Natural killer cell (primary cell): ENCODE measurements around the gene BRD3. TPM values are rescaled to one million over a fixed set of nuclear protein-coding genes. Genes with fewer than 3 reads are reported as not detected.
"Not testable (repeated sequence)": the region's sequence is repeated elsewhere in the genome, so short reads cannot be mapped to it uniquely, and the experiment has no call there.

Experiments used
- ATAC-seq, 3 donors: fragments of 150-1000 bp in 2 of 3; fragments of 200-7000 bp in 1 of 3; cut with Tn5 transposase; 1 replicate in 1 of 3; 2 replicates in 2 of 3; pipeline ENCODE4 v1.10.0; 2021; ENCODE audit warnings: mild to moderate bottlenecking in 2 of 3, moderate library complexity in 2 of 3
- DNase-seq, 2 donors: peaks; one replicate each; pipeline versions ENCODE4 v3.0.0 to v3.0.0-alpha.2; 2013 to 2021; ENCODE audit warnings: mixed read lengths in 1 of 2
- H3K27ac ChIP-seq: one replicate; pipeline ENCODE4 v1.5.1; 2013; ENCODE audit warnings: mild to moderate bottlenecking, low read length
- H3K27me3 ChIP-seq: one replicate; pipeline ENCODE4 v1.6.1; 2013; ENCODE audit warnings: low read length; ENCODE audit not compliant: control insufficient read depth, insufficient read depth
- H3K36me3 ChIP-seq: one replicate; pipeline ENCODE4 v1.6.1; 2013; ENCODE audit warnings: low read length; ENCODE audit not compliant: control insufficient read depth, insufficient read depth
- H3K4me1 ChIP-seq: one replicate; pipeline ENCODE4 v1.6.1; 2013; ENCODE audit warnings: low read length; ENCODE audit not compliant: control insufficient read depth, insufficient read depth
- H3K4me3 ChIP-seq: one replicate; pipeline ENCODE4 v1.5.1; 2013; ENCODE audit warnings: low read length
- H3K9me3 ChIP-seq: one replicate; pipeline ENCODE4 v1.6.1; 2013; ENCODE audit warnings: low read length; ENCODE audit not compliant: control insufficient read depth, insufficient read depth
- H3K27ac Mint-ChIP-seq, 2 donors: one replicate each; pipeline ENCODE4 v1.8.0; 2022; ENCODE audit warnings: mild to moderate bottlenecking in 2 of 2, mixed read lengths in 2 of 2, moderate library complexity in 1 of 2
- H3K27me3 Mint-ChIP-seq, 2 donors: one replicate each; pipeline ENCODE4 v1.8.0; 2022; ENCODE audit warnings: low read depth in 2 of 2, mixed read lengths in 2 of 2
- H3K36me3 Mint-ChIP-seq: one replicate; pipeline ENCODE4 v1.8.0; 2022; ENCODE audit warnings: mixed read lengths
- H3K4me1 Mint-ChIP-seq, 2 donors: one replicate each; pipeline ENCODE4 v1.8.0; 2022; ENCODE audit warnings: mixed read lengths in 2 of 2
- H3K4me3 Mint-ChIP-seq: one replicate; pipeline ENCODE4 v1.8.0; 2022; ENCODE audit warnings: mild to moderate bottlenecking, moderate library complexity, mixed read lengths
- H3K9me3 Mint-ChIP-seq, 2 donors: one replicate each; pipeline ENCODE4 v1.8.0; 2022; ENCODE audit warnings: mixed read lengths in 2 of 2
- WGBS: methylation state at CpG from one replicate; pipeline ENCODE4 v1.1.7; 2013; ENCODE audit warnings: missing lambda C conversion rate; ENCODE audit not compliant: insufficient coverage; 5-methylcytosine and 5-hydroxymethylcytosine counted together
- intact Hi-C: fragments of 100-400 bp; cut with micrococcal nuclease; formaldehyde crosslinking; loops from one replicate; pipeline ENCODE4 v1.14.2; 2022
- total RNA-seq, 4 donors: library from RNA; stranded (reverse); fragments of 120-200 nt in 1 of 4; gene quantifications; one replicate each; pipeline versions ENCODE4 v1.2.3 to v1.2.4, GENCODE V29; 2013 to 2022
- TF ChIP-seq, protein P1 (sequence below): fragments of 200-600 bp; IDR thresholded peaks from one replicate; pipeline ENCODE4 v1.8.0; 2022; ENCODE audit warnings: antibody characterized with exemption

The BRD3 gene
- total RNA-seq, 3 donors from 2014 or later (not counting 1 experiment from before 2014, with no cell fraction given): 52.8 to 63.0 (median 52.8) TPM

DNA sequence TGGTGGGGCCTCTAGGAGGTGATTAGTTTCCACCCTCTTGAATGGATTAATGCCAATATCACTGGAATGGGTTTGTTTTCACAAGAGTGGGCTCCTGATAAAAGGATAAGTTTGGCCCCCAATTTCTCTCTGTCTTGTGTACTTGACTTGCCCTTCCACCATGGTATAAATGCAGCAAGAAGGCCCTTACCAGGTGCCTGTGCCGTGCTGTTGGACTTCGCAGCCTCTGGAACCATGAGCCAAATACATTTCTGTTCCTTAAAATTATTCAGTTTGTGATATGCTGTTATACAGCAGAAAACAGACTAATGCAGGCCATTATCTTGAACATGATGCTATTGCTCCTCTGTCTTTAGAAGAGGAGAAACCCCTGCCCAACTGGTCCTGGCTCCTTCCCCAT, 17.8 kb upstream of the BRD3 start:
- H3K27me3 Mint-ChIP-seq: peaks cover 6 to 22% of the 10 kb centered on the region in 2 donors
- no peaks in the 10 kb centered on the region for H3K4me1 ChIP-seq
- no peak for DNase-seq
- H3K4me3 Mint-ChIP-seq: no peak overlapping the region
- H3K27me3 ChIP-seq: no peaks in the 10 kb centered on the region
- no peaks in the 10 kb centered on the region for H3K9me3 ChIP-seq
- no peaks in the 10 kb centered on the region for H3K36me3 Mint-ChIP-seq
- TF ChIP-seq, protein P1, sequence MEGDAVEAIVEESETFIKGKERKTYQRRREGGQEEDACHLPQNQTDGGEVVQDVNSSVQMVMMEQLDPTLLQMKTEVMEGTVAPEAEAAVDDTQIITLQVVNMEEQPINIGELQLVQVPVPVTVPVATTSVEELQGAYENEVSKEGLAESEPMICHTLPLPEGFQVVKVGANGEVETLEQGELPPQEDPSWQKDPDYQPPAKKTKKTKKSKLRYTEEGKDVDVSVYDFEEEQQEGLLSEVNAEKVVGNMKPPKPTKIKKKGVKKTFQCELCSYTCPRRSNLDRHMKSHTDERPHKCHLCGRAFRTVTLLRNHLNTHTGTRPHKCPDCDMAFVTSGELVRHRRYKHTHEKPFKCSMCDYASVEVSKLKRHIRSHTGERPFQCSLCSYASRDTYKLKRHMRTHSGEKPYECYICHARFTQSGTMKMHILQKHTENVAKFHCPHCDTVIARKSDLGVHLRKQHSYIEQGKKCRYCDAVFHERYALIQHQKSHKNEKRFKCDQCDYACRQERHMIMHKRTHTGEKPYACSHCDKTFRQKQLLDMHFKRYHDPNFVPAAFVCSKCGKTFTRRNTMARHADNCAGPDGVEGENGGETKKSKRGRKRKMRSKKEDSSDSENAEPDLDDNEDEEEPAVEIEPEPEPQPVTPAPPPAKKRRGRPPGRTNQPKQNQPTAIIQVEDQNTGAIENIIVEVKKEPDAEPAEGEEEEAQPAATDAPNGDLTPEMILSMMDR: no peak
- H3K9me3 Mint-ChIP-seq: no peaks in the 10 kb centered on the region
- intact Hi-C loops: no loop called here
- no peaks in the 10 kb centered on the region for H3K4me1 Mint-ChIP-seq
- no peak overlapping the region for H3K4me3 ChIP-seq
- H3K27ac ChIP-seq: no peak overlapping the region
- H3K27ac Mint-ChIP-seq: no peak overlapping the region
- WGBS: 100% methylated on average over 2 of the region's 2 CpGs
- no peaks in the 10 kb centered on the region for H3K36me3 ChIP-seq
- ATAC-seq: no peak

GRCh38 chr9:134083451-134083850, 15.6 kb upstream of the BRD3 start:
- Histone ChIP-seq H3K4me3 (no peak overlapping the region), H3K4me1 (no peaks in the 10 kb centered on the region), H3K27me3 (no peaks in the 10 kb centered on the region), H3K36me3 (no peaks in the 10 kb centered on the region), H3K9me3 (no peaks in the 10 kb centered on the region), H3K27ac (no peak overlapping the region)
- no peaks in the 10 kb centered on the region for H3K9me3 Mint-ChIP-seq
- DNase-seq (no peak), ATAC-seq (no peak)
- H3K4me1 Mint-ChIP-seq: no peaks in the 10 kb centered on the region
- no peak overlapping the region for H3K27ac Mint-ChIP-seq
- intact Hi-C loops: no loop called here
- H3K4me3 Mint-ChIP-seq: no peak overlapping the region
- TF ChIP-seq, protein P1: no peak
- WGBS: no CpG with 5 or more reads among the region's 2 CpGs
- H3K27me3 Mint-ChIP-seq: peaks cover 6 to 26% of the 10 kb centered on the region in 2 donors
- no peaks in the 10 kb centered on the region for H3K36me3 Mint-ChIP-seq

DNA sequence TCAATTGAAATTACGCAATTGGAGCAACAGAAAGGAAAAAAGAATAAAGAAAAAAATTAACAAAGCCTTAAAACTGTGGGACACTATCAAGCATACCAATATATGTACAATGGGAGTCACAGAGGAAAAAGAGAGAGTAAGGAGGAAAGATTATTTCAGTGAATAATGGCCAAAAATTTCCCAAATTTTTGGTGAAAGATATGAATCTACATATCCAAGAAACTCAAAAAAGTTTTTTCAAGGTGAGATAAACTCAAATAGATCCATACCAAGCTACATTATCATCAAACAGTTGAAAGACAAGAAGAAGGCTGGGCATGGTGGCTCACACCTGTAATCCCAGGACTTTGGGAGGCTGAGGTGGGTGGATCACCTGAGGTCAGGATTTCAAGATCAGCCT, 8.8 kb upstream of the BRD3 start:
- no peak overlapping the region for H3K27ac Mint-ChIP-seq
- H3K9me3 Mint-ChIP-seq: peaks cover 0 to 5% of the 10 kb centered on the region in 2 donors
- ATAC-seq (no peak), DNase-seq (no peak)
- no peaks in the 10 kb centered on the region for H3K9me3 ChIP-seq
- no peaks in the 10 kb centered on the region for H3K4me1 ChIP-seq
- no peak overlapping the region for H3K4me3 ChIP-seq
- no peaks in the 10 kb centered on the region for H3K36me3 ChIP-seq
- no peaks in the 10 kb centered on the region for H3K4me1 Mint-ChIP-seq
- no CpG with 5 or more reads among the region's 1 CpG for WGBS
- H3K27ac ChIP-seq: no peak overlapping the region
- peaks cover 24% of the 10 kb centered on the region in 2 donors for H3K27me3 Mint-ChIP-seq
- peaks cover 7% of the 10 kb centered on the region for H3K36me3 Mint-ChIP-seq
- TF ChIP-seq, protein P1: no peak
- intact Hi-C loops: no loop called here
- no peak overlapping the region for H3K4me3 Mint-ChIP-seq
- H3K27me3 ChIP-seq: peaks cover 2% of the 10 kb centered on the region

DNA sequence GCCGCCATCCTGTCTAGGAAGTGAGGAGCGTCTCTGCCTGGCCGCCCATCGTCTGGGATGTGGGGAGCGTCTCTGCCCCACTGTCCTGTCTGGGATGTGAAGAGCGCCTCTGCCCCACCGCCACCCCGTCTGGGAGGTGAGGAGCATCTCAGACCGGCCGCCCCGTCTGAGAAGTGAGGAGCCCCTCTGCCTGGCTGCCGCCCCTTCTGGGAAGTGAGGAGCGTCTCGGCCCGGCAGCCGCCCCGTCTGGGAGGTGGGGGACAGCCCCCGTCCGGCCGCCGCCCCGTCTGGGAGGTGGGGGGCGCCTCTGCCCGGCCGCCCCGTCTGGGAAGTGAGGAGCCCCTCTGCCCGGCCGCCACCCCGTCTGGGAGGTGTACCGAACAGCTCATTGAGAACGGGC, 7.9 kb upstream of the BRD3 start:
- H3K36me3 Mint-ChIP-seq, intact Hi-C loops, H3K9me3 Mint-ChIP-seq: not testable (repeated sequence)

More for the DNA sequence above, 7.9 kb upstream of the BRD3 start:
- H3K27ac Mint-ChIP-seq, H3K27me3 ChIP-seq, H3K4me3 ChIP-seq, DNase-seq, H3K27ac ChIP-seq, H3K36me3 ChIP-seq, H3K4me1 ChIP-seq, H3K9me3 ChIP-seq, H3K4me1 Mint-ChIP-seq, ATAC-seq, H3K4me3 Mint-ChIP-seq: not testable (repeated sequence)
- WGBS: 92% methylated on average over 31 of the region's 31 CpGs
- peaks cover 20 to 27% of the 10 kb centered on the region in 2 donors for H3K27me3 Mint-ChIP-seq
